Mesenchymal stem cell (in vitro differentiated cells and primary cell): ENCODE data around the gene GYS2.
A peak's percentile ranks its signal among the peaks of the same experiment; 100 is the strongest.

ENCODE experiments used
- DNase-seq: peaks from one replicate; pipeline ENCODE4 v3.0.0-alpha.2; 2013
- H2AFZ ChIP-seq: one replicate; pipeline ENCODE4 v1.6.1; 2013; ENCODE audit warnings: low read depth, mild to moderate bottlenecking, control low read depth, inconsistent platforms, low read length, moderate library complexity
- H2AK5ac ChIP-seq: 2 replicates; pipeline ENCODE4 v1.6.1; 2013; ENCODE audit warnings: low read length, moderate library complexity, mild to moderate bottlenecking, inconsistent platforms; ENCODE audit not compliant: severe bottlenecking
- H2BK120ac ChIP-seq: one replicate; pipeline ENCODE4 v1.6.1; 2013; ENCODE audit warnings: low read depth, mild to moderate bottlenecking, inconsistent platforms, low read length, moderate library complexity
- H2BK12ac ChIP-seq, 2 experiments: one replicate each; pipeline ENCODE4 v1.6.1; 2013; ENCODE audit warnings: inconsistent platforms in 2 of 2, low read length in 2 of 2, mild to moderate bottlenecking in 2 of 2, moderate library complexity in 2 of 2, control low read depth in 1 of 2
- H2BK15ac ChIP-seq: one replicate; pipeline ENCODE4 v1.6.1; 2013; ENCODE audit warnings: mild to moderate bottlenecking, low read depth, inconsistent platforms; ENCODE audit not compliant: poor library complexity, severe bottlenecking
- H2BK5ac ChIP-seq: 2 replicates; pipeline ENCODE4 v1.6.1; 2013; ENCODE audit warnings: low read depth, mild to moderate bottlenecking, low read length, control low read depth, inconsistent platforms; ENCODE audit not compliant: poor library complexity, severe bottlenecking
- H3K14ac ChIP-seq, 2 experiments: one replicate each; pipeline ENCODE4 v1.6.1; 2013; ENCODE audit warnings: inconsistent platforms in 2 of 2, low read length in 2 of 2, control low read depth in 1 of 2, mild to moderate bottlenecking in 1 of 2, moderate library complexity in 1 of 2
- H3K18ac ChIP-seq, 2 experiments: one replicate each; pipeline ENCODE4 v1.6.1; 2013; ENCODE audit warnings: inconsistent platforms in 2 of 2, low read length in 2 of 2, control low read depth in 1 of 2, low read depth in 1 of 2, mild to moderate bottlenecking in 1 of 2
- H3K23ac ChIP-seq, 2 experiments: one replicate each; pipeline ENCODE4 v1.6.1; 2013; ENCODE audit warnings: inconsistent platforms in 2 of 2, low read length in 2 of 2, mild to moderate bottlenecking in 2 of 2, moderate library complexity in 2 of 2, control low read depth in 1 of 2
- H3K27ac ChIP-seq: 2 replicates; pipeline ENCODE4 v1.5.1; 2013; ENCODE audit warnings: mild to moderate bottlenecking, moderate library complexity, low read length, control low read depth, inconsistent platforms; ENCODE audit not compliant: poor library complexity, severe bottlenecking
- H3K27me3 ChIP-seq, 2 experiments: 2 replicates each; pipeline versions ENCODE4 v1.6.1 to v1.7.0; 2013; ENCODE audit warnings: low read length in 2 of 2, mild to moderate bottlenecking in 2 of 2, moderate library complexity in 2 of 2, control low read depth in 1 of 2, inconsistent platforms in 1 of 2; ENCODE audit not compliant: control insufficient read depth in 1 of 2, insufficient read depth in 1 of 2
- H3K36me3 ChIP-seq, 2 experiments: 2 replicates each; pipeline versions ENCODE4 v1.6.1 to v1.7.0; 2013; ENCODE audit warnings: low read length in 2 of 2, control low read depth in 1 of 2, inconsistent platforms in 1 of 2, low read depth in 1 of 2, mild to moderate bottlenecking in 1 of 2; ENCODE audit not compliant: insufficient read depth in 2 of 2, control insufficient read depth in 1 of 2
- H3K4ac ChIP-seq, 2 experiments: one replicate each; pipeline ENCODE4 v1.6.1; 2013; ENCODE audit warnings: inconsistent platforms in 2 of 2, low read length in 2 of 2, mild to moderate bottlenecking in 2 of 2, moderate library complexity in 2 of 2, control low read depth in 1 of 2, low read depth in 1 of 2
- H3K4me1 ChIP-seq: 2 replicates; pipeline ENCODE4 v1.6.1; 2013; ENCODE audit warnings: low read depth, low read length, control low read depth; ENCODE audit not compliant: control insufficient read depth, insufficient read depth
- H3K4me2 ChIP-seq: 2 replicates; pipeline ENCODE4 v1.6.1; 2013; ENCODE audit warnings: low read length, mild to moderate bottlenecking, inconsistent platforms; ENCODE audit not compliant: poor library complexity, severe bottlenecking
- H3K4me3 ChIP-seq, 2 experiments: 2 replicates each; pipeline versions ENCODE4 v1.5.1 to v1.7.0; 2013; ENCODE audit warnings: low read length in 2 of 2, mild to moderate bottlenecking in 2 of 2, control low read depth in 1 of 2, low read depth in 1 of 2; ENCODE audit not compliant: insufficient read depth in 1 of 2
- H3K79me1 ChIP-seq: replicated peaks from 2 replicates; pipeline ENCODE4 v1.6.1; 2013; ENCODE audit warnings: mild to moderate bottlenecking, control low read depth, low read length, inconsistent platforms; ENCODE audit not compliant: poor library complexity, severe bottlenecking
- H3K9ac ChIP-seq: 2 replicates; pipeline ENCODE4 v1.7.0; 2013; ENCODE audit warnings: mild to moderate bottlenecking, low read length, moderate library complexity
- H3K9me3 ChIP-seq: 2 replicates; pipeline ENCODE4 v1.7.0; 2013; ENCODE audit warnings: mild to moderate bottlenecking, low read length; ENCODE audit not compliant: control insufficient read depth
- H4K8ac ChIP-seq: one replicate; pipeline ENCODE4 v1.6.1; 2013; ENCODE audit warnings: inconsistent platforms, mild to moderate bottlenecking, low read length, moderate library complexity
- H4K91ac ChIP-seq: one replicate; pipeline ENCODE4 v1.6.1; 2013; ENCODE audit warnings: mild to moderate bottlenecking, low read length, inconsistent platforms
- WGBS: methylation state at CpG from one replicate; pipeline ENCODE4 v1.1.7; 2013; ENCODE audit warnings: mixed read lengths; 5-methylcytosine and 5-hydroxymethylcytosine counted together

Gene GYS2

DNA sequence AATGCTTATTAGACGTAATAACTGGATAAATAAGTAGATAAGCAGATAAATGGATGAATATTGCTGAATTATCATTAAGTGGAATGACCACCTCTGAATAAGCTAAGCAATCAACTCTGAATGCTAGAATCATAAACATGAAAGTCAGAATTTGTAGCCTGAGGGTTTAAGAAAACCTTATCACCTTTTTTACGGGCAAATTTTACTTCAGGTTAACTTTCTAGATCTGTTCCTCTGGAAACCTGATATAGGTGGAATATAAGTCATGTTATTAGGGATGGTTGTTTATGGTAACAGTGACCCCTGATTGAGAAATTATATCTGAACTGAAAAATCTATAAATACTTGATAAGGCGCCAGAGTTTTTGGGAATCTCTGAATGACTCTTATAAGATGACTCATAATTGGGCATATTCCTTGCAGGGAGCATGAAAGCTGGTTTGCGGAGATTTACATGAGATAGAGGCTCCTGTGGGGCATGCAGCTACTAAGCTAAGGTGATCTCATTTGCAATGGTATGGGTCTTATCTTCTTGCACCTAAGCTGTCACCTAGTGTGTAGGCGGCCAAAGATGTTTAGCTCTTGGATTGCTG, 66.5 kb downstream of the GYS2 start:
- DNase-seq = no peak
- no peaks in the 10 kb centered on the region for H3K36me3 ChIP-seq
- no peaks in the 10 kb centered on the region for H3K9me3 ChIP-seq
- H3K9ac ChIP-seq = no peak overlapping the region
- no peak overlapping the region for H3K4me2 ChIP-seq
- H4K91ac ChIP-seq = no peak overlapping the region
- no peak overlapping the region for H2BK120ac ChIP-seq
- no peak overlapping the region for H2BK15ac ChIP-seq
- no peak overlapping the region for H3K4me3 ChIP-seq
- no peak overlapping the region for H4K8ac ChIP-seq
- H2BK12ac ChIP-seq = no peak overlapping the region
- H3K4me1 ChIP-seq = no peaks in the 10 kb centered on the region
- WGBS = 83% methylated on average over 4 of the region's 5 CpGs
- no peaks in the 10 kb centered on the region for H3K27me3 ChIP-seq
- no peak overlapping the region for H2BK5ac ChIP-seq
- no peak overlapping the region for H3K14ac ChIP-seq
- no peak overlapping the region for H2AK5ac ChIP-seq
- no peak overlapping the region for H3K23ac ChIP-seq
- no peak overlapping the region for H2AFZ ChIP-seq
- no peak overlapping the region for H3K18ac ChIP-seq
- no peak overlapping the region for H3K27ac ChIP-seq
- no peak overlapping the region for H3K4ac ChIP-seq
- H3K79me1 ChIP-seq = no peaks in the 10 kb centered on the region

DNA sequence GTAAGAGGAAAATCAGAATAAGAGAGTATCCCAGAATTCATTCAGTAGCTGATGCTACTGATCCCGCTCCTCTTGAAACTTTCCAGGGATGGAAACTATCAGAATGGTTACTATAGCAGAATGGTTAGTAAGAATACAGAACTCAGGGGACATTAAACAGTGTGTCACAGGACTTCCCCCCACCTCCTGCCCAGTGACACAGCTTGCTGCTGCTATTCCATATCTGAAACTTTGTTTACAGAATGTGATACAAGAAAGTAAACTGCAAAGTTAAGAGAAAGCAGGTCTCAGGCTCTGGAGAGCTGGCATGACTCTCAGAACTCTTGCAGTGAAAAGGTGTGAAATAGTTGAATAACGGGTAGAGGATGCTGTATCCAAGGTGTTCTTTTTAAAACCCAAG, 75.2 kb downstream of the GYS2 start:
- no peak overlapping the region for H2AK5ac ChIP-seq
- no peak overlapping the region for H3K18ac ChIP-seq
- no peak overlapping the region for H4K8ac ChIP-seq
- H4K91ac ChIP-seq = no peak overlapping the region
- no peaks in the 10 kb centered on the region for H3K4me1 ChIP-seq
- H3K79me1 ChIP-seq = no peaks in the 10 kb centered on the region
- no peak overlapping the region for H2BK5ac ChIP-seq
- H3K9ac ChIP-seq = no peak overlapping the region
- H2BK12ac ChIP-seq = no peak overlapping the region
- no peak overlapping the region for H3K4me3 ChIP-seq
- no peak overlapping the region for H2BK120ac ChIP-seq
- H3K23ac ChIP-seq = no peak overlapping the region
- peaks cover 0 to 15% of the 10 kb centered on the region in 2 experiments for H3K27me3 ChIP-seq
- no peak overlapping the region for H3K4me2 ChIP-seq
- no peak overlapping the region for H3K14ac ChIP-seq
- H3K4ac ChIP-seq = no peak overlapping the region
- no peak for DNase-seq
- 62% methylated on average over 1 of the region's 2 CpGs for WGBS
- H3K27ac ChIP-seq = no peak overlapping the region
- H3K36me3 ChIP-seq = no peaks in the 10 kb centered on the region
- H3K9me3 ChIP-seq = no peaks in the 10 kb centered on the region
- H2BK15ac ChIP-seq = no peak overlapping the region
- no peak overlapping the region for H2AFZ ChIP-seq

DNA sequence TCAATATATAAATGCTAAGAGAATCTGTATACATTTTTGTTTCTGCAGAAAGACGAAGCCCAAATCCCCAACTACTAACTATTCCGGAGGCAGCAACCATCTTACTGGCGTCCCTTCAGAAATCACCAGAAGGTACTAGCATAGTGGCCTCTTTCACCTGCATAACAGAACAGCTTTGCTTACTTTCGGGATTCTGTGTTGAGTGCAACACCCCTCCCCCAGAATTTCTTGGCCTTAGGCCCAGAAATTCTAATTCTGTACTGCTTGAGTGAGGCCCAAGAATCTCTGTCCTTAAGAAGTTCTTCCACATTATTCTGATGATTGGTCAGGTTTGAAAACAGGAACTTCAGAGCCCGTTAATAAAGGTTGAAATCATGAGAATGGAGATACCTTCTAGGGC, 75.7 kb downstream of the GYS2 start:
- Histone ChIP-seq H2BK15ac (no peak overlapping the region), H2AK5ac (no peak overlapping the region), H2BK12ac (no peak overlapping the region), H3K4me3 (no peak overlapping the region), H3K18ac (no peak overlapping the region), H3K27ac (no peak overlapping the region), H3K9me3 (no peaks in the 10 kb centered on the region), H2BK5ac (no peak overlapping the region), H3K36me3 (no peaks in the 10 kb centered on the region), H2AFZ (no peak overlapping the region), H3K9ac (no peak overlapping the region), H3K4ac (no peak overlapping the region), H3K79me1 (no peaks in the 10 kb centered on the region), H3K14ac (no peak overlapping the region), H4K8ac (no peak overlapping the region), H2BK120ac (no peak overlapping the region), H3K23ac (no peak overlapping the region), H4K91ac (no peak overlapping the region), H3K4me2 (no peak overlapping the region), H3K4me1 (no peaks in the 10 kb centered on the region), H3K27me3 (peaks cover 0 to 15% of the 10 kb centered on the region in 2 experiments)
- DNase-seq = no peak
- WGBS = 98% methylated on average over 5 of the region's 5 CpGs

DNA sequence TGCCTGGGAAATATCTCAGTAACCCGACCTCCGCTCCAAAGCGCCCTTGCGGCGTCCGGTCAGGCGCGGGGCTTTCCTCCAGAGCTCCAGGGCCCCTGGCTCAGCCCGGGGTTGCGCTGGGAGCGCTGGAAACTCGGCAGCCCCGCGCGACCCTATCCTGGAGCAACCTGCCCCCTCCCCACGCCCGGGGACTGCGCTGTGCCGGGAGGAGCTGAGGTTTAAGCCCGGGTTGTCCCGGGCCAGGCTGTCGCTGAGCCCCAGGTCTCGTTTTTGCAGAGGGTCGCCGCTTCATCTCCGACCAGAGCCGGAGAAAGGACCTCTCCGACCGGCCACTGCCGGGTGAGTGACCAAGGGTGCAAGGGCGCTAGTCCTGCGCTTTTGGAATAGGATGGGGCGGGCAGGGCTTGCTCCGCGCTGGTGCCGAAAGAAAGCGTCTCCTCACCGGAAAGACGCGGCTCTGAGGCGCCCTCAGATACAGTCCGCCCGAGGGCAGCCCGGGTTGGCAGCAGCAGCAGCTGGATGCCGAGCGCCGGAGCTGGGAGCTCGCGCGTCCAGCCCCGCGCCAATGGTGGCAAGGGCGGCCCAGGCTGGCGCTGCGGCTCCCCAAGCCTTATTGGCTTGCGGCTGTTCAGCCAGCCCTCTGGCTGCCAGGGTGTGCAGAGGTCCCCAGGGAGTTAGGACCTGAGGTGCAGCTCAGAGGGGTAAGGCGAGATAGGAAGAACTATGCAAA, 77.0 kb downstream of the GYS2 start:
- under 1% methylated on average over 55 of the region's 57 CpGs for WGBS
- Histone ChIP-seq H2BK15ac (no peak overlapping the region), H3K23ac (no peak overlapping the region), H3K9me3 (no peaks in the 10 kb centered on the region), H3K4me1 (no peaks in the 10 kb centered on the region), H2AFZ (peak overlapping the region; percentile 72), H4K91ac (peak overlapping the region; percentile 27), H2AK5ac (no peak overlapping the region), H2BK120ac (no peak overlapping the region), H3K14ac (no peak overlapping the region), H3K27ac (no peak overlapping the region), H3K4me2 (peak overlapping the region; percentile 97), H2BK12ac (no peak overlapping the region), H3K9ac (peak overlapping the region; percentile 67), H3K18ac (peak overlapping the region in 1 of 2 experiments; percentile 11), H4K8ac (peak overlapping the region; percentile 51), H3K27me3 (peaks cover 0 to 15% of the 10 kb centered on the region in 2 experiments), H3K36me3 (no peaks in the 10 kb centered on the region), H2BK5ac (no peak overlapping the region), H3K4ac (no peak overlapping the region), H3K4me3 (peak overlapping the region; percentile 70 to 89), H3K79me1 (no peaks in the 10 kb centered on the region)
- peak; percentile 62 for DNase-seq
